Stimulated activated CD8-positive, alpha-beta memory T cell treated with anti-CD3 and anti-CD28 coated beads, Interleukin-12 subunit alpha, Interleukin-12 subunit beta, amount 100 ng/mL, for 1 hour (primary cell): Measurements from ENCODE around the gene TICRR.
"Not testable (repeated sequence)": the region's sequence is repeated elsewhere in the genome, so short reads cannot be mapped to it uniquely, and the experiment has no call there.

Source experiments
- DNase-seq: peaks from one replicate; pipeline ENCODE4 v3.0.0-alpha.2; 2020; ENCODE audit warnings: low read depth

Gene TICRR

DNA sequence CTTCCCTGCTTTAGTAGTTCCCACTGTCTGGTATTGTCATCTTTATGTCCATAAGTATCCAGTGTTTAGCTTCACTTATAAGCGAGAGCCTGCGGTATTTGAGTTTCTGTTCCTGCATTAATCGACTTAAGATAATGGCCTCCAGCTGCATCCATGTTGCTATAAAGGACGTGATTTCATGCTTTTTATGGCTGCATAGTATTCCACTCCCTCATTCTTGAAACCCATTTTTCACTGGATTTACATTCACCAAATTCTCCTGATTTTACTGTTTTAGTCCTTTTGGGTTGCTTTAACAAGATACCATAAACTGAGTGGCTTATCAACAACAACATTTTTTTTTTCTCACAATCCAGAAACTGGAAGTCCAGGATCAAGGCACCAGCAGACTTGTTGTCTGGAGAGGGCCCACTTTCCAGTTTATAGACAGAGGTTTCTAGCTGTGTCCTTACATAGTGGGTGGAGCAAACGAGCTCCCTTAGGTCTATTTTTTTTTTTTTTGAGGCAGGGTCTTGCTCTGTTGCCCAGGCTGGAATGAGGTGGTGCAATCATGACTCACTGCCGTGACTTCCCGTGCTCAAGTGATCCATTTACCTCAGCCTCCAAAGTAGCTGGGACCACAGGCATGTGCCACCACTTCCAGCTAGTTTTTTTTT, 6.1 kb upstream of the TICRR start:
- DNase-seq, result no peak

DNA sequence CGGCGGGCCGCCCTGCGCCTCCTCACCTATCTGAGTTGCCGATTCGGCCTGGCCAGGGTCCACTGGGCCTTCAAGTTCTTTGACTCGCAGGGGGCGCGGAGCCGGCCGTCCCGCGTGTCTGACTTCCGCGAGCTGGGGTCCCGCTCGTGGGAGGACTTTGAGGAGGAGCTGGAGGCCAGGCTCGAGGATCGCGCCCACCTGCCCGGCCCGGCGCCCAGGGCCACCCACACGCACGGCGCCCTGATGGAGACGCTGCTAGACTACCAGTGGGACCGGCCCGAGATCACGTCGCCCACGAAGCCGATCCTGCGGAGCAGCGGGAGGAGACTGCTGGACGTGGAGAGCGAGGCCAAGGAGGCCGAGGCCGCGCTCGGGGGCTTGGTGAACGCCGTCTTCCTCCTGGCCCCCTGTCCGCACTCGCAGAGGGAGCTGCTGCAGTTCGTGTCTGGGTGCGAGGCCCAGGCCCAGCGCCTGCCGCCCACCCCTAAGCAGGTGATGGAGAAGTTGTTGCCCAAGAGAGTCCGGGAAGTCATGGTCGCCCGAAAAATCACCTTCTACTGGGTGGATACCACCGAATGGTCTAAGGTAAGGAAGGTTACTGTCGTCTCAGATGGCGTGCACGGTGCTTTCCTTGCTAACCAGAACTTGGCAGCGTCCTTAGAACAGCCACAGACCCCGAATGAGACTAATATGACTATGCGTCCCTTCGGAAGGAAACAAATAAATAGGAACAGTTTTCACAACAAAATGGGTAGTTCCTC, 567 bp downstream of the TICRR start:
- no peak for DNase-seq

DNA sequence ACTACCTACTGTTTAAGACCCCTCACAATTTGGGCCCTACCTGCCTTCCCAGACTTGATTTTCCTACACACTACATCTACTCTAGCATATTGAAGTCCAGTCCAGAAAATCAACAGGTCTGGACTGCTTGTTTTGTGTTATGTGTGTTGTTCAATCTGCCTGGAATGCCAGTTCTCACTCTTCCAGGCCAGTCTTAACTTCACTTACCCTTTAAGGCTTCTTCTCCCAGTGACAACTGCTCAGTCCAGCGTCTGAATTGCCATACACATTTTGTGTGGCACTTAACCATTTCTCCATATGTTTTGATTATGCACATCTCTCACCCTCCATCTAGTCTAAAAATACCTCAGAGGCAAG, 1.1 kb downstream of the TICRR start:
- DNase-seq, result no peak

DNA sequence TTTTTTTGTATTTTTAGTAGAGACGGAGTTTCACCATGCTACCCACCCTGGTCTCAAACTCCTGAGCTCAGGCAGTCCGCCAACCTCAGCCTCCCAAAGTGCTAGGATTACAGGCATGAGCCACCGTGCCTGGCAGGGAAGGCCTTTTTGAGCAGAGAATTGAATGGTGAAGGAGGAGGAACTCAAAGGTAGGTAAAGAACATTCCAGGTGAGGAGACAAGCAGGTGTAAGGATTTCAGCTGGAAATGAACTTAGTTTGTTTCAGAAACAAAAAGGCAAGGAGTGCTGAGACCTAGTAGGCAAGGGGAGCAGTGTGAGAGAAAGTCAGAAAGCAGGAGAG, 2.5 kb downstream of the TICRR start:
- DNase-seq, result no peak

DNA sequence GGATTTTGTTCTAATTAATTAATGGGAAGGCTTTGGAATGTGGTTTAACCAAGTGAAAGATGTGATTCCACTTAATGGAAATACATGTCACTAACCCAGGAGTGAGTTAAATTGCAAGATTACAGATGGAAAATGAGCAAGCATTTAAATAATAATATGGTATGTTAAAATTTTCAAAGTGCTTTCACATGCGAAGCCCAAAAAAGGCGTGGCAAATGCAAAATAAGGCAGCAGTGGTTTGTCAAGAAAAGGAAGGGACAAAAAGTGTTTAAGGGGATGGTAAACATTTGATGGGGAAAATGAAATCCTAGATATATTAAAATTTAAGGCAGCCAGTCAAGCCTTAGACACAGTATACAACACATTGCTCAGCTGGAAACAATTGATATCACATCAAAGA, 2.9 kb downstream of the TICRR start:
- no peak for DNase-seq

DNA sequence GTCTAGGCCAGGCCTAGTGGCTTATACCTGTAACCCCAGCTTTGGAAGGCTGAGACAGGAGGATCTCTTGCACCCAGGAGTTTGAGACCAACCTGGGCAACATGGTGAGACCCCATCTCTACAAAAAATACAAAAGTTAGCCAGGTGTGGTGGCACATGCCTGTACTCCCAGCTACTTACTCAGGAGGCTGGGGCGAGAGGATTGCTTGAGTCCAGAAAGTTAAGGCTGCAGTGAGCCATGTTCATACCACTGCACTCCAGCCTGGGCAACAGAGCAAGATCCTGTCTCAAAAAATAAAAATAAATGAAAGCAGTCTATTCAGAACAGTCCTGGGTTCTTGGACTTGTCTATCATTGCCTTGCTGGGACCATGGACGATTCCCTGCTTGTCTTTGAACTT, 5.5 kb downstream of the TICRR start:
- not testable (repeated sequence) for DNase-seq

DNA sequence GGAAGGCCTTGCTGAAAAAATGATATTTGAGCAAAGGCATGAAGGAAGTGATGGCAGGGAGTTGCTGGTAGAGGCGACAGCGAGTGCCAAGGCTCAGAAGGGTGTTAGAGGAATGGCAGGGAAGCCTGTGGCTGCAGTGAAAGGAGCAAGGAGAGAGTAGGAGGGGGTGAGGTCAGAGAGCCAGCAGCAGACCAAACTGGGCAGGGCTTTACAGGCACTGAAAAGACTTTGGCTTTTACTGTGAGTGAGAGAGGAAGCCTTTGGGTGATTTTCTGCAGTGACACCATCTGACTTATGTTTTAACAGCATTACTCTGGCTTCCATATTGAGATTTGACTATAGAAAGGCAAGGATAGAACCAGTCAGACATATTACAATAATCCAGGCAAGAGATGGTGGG, 11.4 kb downstream of the TICRR start:
- DNase-seq, result no peak

DNA sequence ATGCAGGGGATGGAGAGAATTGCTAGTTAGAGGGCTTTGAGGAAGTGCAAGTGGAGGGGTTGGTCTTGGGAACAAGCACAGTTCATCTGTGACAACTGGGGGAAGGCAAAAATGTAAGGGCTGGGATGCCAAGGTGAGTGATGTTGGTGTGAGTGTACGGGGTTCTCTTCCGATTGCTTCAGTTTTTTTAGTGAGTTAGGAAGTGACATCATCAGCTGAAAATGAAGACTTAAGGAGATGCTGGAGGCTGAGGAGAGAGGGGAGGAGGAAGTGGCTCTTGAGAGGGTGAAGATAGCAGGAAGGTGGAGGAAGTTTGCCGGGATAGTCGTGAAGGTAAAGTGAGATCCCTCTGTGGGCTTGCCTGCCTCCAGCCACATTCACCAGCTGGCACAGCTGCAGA, 12.7 kb downstream of the TICRR start:
- no peak for DNase-seq

DNA sequence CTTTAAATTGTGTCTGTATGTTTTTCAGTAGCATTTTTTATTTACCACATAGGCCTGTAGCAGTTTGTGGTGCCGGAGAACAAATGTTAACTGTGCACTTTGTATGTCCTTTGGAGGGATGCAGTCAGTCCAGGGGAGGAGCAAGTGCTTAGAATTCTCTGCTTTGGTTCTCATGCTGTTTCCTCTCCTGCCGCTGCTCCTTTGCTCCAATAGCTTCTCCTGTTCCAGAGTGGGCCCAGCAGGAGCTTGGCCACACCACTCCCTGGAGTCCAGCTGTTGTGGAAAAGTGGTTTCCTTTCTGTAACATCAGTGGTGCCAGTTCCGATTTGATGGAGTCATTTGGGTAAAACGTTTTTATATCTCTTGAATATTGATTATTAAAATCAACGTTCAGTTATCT, 16.6 kb downstream of the TICRR start:
- no peak for DNase-seq

DNA sequence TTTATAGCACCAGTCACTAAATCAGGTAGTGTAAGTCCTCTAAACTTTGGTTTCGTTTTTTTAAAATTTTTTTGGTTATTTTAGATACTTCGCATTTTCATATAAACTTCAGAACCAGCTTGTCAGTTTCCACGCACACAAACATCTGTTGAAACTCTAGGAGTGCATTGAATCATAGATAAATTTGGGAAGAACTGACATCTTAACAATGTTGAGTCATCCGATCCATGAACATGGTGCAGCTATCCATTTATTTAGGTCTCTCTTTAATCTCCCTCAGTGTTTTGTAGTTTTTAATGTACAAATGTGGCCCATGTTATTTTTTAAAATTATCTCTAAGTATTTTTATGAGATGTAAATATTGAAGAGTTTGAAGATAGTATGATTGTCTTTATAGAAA, 17.7 kb downstream of the TICRR start:
- no peak for DNase-seq

DNA sequence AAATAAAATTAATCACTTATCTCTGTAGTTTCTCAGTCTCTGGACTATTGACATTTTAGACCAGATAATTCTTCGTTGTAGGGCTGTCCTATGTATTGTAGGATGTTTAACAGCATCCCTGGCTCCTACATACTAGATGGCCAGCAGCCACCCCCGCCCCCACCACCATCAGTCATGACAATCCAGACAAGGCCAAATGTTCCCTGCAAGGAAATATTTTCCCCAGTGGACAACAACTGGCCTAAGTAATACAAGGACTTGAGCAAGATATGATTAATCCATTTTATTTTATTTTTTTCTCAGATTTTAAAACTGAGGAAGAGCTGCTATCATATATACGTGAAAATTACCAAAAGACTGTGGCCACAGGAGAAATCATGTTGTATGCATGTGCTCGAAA, 23.8 kb downstream of the TICRR start:
- no peak for DNase-seq

DNA sequence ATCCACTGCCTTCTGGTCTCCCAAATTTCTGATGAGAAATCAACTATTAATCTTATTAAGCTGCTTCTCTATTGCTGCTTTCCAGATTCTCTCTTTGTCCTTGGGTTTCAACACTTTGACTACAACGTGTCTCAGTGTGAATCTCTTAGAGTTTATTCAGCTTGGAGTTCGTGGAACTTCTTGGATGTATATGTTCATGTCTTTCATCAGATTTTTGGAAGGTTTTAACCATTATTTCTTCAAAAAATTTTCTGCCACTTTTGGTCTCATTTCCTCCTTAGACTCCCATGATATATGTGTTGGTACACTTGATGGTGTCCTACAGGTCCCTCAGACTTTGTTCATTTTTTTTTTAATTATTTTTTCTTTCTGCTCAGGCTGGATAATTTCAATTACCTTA, 36.0 kb downstream of the TICRR start:
- DNase-seq, result no peak

DNA sequence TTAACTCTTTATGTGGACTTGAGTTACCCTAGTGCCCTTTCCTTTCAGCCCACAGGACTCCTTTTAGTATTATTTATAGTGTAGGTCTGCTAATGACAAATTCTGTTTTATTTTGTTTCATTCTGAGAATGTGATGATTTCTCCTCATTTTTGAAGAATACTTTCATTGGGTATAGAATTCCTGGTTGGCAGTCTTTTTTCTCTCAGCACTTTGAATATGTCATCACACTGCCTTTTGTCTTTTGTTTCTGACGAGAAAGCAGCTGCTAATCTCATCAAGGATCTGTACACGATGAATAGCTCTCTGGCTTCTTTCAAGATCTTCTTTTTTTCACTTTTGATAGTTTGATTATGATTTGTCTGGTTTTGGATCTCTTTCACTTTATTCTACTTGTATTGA, 37.8 kb downstream of the TICRR start:
- no peak for DNase-seq

DNA sequence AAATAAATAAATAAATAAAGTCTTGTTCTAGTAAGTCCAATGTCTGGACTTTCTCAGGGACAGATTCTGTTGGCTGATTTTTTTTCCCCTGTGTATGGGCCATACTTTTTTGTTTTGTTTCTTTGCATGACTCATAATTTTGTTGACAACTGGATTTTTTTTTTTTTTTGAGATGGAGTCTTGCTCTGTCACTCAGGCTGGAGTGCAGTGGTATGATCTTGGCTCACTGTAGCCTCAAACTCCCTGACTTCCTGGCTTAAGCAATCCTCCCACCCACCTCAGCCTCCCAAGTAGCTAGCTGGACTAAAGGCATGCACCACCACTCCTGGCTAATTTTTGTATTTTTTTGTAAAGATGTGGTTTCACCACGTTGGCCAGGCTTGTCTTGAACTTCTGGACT, 38.9 kb downstream of the TICRR start:
- no peak for DNase-seq

DNA sequence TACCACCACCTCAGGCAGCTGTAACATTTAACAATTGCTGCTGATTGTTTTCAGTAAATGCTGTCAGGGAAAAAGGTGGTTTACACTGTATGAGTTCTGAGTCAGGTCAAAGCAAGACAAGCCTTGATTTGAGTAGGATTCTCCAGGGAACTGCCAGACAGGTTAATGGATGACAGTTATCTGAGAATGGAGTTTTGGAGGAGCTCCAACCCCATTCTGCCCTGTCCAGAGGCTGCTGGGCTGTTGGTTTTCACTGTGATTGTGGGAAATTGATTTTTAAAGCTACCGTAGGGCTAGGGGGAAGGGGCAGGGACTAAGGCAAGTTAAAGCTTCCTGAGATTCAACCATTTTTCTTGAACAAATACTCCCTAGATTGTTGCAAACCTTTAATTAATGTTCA, 39.9 kb downstream of the TICRR start:
- no peak for DNase-seq

DNA sequence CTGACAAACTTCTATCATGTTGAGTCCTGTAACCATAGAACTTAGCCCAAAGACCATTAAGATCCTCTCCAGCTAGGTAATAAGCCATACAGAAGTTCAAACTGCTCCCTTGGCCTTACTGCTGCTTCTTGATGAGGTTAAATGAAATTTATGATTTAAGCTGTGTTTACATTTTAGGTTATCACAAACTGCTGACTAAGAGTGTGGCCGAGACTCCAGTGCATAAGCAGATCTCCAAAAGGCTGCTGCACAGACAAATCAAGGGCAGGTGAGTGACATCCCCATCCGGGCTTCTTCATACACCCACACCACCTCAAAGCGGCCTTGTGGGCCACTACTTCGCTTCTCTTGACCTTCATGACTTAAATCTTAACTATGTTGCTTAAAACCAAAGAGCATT, 41.0 kb downstream of the TICRR start:
- no peak for DNase-seq

DNA sequence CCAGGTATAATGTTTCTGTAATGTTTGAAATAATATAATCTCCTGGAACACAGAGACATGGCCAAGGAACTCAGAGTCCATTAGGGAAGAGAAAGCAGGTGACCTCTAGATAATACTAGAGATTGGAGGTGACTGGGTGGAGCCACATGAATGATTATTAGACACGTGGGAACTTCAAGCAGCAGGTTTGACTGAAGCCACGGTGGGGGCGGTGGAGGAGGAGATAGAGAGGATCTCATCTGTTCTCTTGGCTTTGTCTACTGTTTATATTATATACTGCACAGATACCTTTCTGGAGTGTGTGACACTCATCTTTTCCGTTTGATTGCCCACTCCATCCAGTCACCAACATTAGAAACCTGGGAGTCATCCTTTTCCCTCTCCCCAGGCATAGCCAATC, 46.3 kb downstream of the TICRR start:
- DNase-seq, result no peak

DNA sequence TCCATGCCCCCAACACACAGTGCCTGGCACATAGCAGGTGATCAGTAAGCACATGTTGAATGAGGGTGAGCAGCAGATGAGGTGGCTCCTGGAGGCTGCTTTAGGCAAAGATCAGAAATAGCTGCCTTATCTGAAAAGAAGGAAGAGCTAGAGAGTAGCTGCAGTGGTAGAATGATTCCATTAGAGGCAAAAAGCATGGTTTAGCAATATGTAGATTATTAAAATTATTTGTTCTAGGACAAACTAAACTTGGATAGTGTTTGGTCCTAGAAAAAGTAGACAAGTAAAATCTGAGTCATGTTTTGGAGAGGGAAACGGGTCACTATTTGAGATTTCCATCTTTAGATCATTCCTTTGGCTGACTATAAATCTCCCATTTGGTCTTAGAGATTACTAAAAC, 47.9 kb downstream of the TICRR start:
- DNase-seq, result no peak

DNA sequence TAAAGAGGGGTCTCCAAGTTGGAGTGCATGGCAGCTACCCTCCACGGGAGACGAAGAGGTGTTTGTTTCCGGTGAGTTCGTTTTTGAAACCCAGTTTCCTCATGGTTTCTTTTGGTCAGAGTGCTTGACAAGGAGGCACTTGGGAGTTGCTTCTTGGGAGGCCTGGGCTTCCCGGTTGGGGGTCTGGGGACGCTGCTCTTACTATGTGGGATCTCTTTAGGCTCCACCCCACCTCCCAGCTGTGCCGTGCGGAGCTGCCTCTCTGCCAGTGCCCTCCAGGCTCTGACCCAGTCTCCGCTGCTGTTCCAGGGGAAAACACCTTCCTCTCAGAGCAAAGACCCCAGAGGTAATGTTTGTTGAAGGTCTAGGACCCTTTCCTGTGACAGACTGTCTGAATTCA, 50.4 kb downstream of the TICRR start:
- no peak for DNase-seq

DNA sequence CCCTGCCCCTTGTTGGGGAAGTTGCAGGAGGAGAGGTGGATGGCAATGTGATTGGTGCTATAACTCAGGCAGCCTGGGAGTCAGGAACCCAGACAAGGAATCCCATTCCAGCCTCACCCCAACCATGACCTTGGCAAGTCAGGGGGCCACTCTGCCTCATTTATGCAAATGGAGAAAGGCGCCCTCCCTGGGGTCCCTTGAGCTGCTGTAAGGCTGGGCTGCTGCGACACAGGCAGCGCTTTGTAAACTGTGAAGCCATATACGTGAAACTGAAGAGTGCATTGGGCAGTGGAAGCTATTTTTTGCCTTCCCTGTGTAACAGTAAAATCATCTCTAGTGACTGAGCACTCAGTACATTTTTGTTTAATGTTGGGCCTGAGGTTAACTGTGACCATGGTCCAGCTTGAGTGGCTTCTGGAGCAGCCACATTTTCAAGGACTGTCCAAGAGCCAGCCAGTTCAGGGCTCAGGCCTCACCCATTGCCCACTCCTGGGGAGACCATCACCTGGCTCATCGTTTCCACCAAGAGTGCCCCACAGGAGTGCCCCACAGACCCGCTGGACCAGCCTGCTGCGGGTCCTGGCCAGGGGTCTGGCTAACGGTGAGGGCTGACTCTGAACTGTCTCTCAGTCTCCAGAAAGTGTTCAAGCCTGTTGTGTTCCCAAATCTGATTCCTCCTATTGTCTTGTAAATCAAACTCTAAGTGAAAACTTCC, 52.1 kb downstream of the TICRR start:
- no peak for DNase-seq

DNA sequence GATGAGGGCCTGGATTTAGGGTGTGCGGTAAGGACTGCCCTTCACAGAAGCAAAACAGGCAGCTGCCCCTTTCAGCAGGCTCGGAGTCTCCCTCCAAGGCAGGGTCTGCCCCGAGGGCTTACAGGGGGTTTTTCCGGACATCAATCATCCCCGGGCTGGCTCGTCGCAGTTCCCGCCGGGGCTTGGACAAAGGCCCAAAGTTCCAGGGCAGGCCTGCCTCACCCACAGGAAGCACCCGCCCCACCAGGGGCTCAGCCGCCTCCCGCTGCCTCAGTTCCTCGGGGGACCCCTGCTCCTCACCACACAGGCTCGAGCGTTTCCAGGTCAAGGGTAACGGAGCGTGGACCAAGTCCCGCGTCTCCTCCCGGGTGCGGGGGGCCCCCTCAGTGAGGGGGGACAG, 53.0 kb downstream of the TICRR start:
- no peak for DNase-seq

DNA sequence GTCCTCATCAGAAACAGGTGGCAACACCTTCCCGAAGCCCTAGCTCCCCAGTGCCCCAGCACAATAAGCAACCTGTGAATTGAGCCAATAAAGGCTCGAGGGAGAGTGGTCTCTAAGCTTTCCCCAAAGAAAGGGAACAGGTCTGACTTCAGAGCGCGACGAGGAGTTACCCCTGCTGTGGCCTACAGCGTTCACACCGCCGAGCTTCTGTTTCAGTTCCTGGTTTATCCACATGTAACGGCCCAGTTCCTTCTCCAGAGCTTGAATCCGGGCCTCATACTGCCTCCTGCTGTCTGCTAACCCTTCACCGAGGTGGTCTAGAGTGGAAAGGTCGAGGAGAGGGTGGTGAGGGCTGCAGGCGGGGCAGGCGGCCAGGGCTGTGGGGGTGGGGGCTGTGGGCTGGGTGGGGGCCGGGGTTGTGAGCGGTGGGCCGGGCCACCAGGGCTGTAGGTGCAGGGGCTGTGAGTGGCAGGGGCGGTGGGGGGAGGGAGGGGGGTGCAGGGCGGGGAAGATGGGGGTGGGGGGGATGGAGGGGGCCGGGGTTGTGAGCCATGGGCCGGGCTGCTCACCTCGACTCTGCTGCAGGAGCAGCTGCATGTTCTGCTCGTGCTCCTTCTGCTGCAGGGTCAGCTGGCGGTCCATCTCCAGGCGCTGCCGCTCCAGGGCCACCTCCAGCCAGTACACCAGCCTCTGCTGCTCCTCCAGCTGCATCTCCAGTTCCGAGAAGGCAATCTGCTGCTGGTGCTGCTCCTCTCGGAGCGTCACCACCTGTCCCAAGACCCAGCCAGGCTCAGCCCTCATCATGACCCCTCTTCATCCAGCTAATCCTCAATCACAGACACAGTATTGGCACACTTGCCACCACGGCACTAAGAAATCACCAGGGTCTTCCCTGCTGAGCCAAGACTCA, 53.8 kb downstream of the TICRR start:
- DNase-seq, result no peak

DNA sequence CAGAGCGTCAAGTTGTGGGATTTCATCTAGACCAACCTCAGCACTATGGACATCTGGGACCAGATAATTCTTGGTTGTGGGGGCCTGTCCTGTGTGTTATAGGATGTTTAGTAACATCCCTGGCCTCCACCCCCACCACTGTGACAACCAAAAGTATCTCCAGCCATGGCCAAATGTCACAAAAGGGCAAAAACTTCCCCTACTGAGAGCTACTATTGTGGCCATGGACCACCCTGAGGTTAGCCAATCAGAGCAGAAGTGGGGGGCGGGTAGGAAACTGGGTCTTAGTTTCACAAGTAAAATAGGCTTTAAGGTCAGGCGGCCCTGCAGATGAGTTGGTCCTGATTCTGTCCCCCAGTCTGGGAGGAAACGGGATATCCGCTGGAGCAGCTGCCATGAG, 54.6 kb downstream of the TICRR start:
- no peak for DNase-seq
